Measurements from ENCODE around the gene RPGR. TPM values are rescaled to one million over a fixed set of nuclear protein-coding genes. Genes with fewer than 3 reads are reported as not detected.

RPGR gene, protein sequence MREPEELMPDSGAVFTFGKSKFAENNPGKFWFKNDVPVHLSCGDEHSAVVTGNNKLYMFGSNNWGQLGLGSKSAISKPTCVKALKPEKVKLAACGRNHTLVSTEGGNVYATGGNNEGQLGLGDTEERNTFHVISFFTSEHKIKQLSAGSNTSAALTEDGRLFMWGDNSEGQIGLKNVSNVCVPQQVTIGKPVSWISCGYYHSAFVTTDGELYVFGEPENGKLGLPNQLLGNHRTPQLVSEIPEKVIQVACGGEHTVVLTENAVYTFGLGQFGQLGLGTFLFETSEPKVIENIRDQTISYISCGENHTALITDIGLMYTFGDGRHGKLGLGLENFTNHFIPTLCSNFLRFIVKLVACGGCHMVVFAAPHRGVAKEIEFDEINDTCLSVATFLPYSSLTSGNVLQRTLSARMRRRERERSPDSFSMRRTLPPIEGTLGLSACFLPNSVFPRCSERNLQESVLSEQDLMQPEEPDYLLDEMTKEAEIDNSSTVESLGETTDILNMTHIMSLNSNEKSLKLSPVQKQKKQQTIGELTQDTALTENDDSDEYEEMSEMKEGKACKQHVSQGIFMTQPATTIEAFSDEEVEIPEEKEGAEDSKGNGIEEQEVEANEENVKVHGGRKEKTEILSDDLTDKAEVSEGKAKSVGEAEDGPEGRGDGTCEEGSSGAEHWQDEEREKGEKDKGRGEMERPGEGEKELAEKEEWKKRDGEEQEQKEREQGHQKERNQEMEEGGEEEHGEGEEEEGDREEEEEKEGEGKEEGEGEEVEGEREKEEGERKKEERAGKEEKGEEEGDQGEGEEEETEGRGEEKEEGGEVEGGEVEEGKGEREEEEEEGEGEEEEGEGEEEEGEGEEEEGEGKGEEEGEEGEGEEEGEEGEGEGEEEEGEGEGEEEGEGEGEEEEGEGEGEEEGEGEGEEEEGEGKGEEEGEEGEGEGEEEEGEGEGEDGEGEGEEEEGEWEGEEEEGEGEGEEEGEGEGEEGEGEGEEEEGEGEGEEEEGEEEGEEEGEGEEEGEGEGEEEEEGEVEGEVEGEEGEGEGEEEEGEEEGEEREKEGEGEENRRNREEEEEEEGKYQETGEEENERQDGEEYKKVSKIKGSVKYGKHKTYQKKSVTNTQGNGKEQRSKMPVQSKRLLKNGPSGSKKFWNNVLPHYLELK
- total RNA-seq: 10 to 100 TPM in 1 of 2 donors, 1 to 10 TPM in 1; 7.8 to 14.1 TPM
- long read RNA-seq, partial matches to known transcripts: 1 of 5 reads
- long read RNA-seq, other reads (novel, unspliced or antisense): 2 of 5 reads

DNA sequence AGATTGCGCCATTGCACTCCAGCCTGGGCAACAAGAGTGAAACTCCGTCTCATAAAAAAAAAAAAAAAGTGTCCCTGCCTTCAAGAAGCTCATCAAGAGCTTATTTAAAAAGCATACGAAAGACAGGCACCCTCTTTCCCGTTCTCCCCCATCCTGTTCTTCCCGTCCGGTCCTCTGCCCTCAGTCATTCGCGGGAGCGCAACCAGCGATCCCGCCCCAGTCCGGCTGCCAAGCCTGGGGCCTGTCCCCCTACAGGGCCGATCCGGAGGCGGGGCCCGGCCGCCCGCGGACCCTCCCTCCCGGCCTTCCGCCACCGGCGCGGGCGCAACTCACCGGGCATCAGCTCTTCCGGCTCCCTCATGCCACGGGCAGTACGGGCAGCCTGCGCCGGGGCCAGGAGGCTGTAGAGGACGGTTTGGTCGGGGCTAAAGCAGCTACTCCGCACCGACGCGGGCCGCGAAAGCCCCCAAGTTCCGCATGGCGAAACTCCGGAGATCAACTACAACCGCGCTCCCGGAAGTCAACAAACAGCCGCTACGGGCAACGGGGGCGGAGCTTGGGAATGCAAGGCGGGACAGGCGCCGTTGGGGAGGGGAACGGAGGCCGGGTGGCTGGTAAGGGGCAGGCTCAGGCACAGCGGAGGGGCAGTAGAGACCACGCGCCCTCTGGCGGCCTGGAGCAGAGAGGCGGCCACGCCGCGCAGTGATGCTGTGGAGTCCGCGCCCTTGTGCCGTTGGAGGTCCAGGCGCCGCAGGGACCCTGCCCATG lies at the start of gene RPGR:
RPGR (minus strand) TSS at position 503 of the 768 bp plus-strand sequence; CDS start at position 361, 142 bp downstream.
- DNase-seq (peak; percentile 94), ATAC-seq (peak; percentile 95)
- intact Hi-C loops (cut with DNase I, micrococcal nuclease): no loop called here

DNA sequence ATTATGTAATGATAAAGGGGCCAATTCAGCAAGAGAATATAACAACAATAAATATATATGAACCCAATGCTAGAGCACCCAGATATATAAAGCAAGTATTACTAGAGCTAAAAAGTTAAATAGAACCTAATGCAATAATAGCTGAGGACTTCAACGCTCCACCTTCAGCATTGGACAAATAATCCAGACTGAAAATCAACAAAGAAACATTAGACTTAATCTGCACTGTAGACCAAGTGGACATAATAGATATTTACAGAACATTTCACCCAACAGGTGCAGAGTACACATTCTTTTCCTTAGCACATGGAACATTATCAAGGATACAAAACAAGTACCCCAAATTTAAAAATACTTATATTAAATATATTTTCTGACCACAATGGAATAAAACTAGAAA lies 49.4 kb upstream of the RPGR start:
- DNase-seq: no peak
- no peak for ATAC-seq
- intact Hi-C loops (cut with DNase I, micrococcal nuclease): no loop called here

DNA sequence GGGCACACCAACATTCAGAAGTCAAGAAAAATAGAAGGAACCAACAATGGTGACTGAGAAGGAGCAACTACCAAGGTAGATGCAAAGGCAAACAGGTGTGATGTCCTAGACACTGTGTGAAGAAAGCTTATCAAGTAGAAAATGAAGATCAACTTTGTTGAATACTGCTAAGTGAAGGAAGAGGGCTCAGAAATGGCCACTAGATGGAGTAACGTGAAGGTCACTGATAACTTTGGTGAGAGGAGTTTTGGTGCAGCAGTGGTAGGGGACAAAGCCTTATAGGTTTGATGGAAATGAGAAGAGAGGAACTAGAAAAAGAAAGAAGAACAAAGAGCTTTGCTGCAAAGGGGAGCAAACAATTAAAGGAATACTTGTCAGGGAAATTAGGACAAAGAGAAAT lies 48.6 kb upstream of the RPGR start:
- DNase-seq (no peak), ATAC-seq (peak; percentile 52)
- intact Hi-C loops (cut with DNase I, micrococcal nuclease): no loop called here

DNA sequence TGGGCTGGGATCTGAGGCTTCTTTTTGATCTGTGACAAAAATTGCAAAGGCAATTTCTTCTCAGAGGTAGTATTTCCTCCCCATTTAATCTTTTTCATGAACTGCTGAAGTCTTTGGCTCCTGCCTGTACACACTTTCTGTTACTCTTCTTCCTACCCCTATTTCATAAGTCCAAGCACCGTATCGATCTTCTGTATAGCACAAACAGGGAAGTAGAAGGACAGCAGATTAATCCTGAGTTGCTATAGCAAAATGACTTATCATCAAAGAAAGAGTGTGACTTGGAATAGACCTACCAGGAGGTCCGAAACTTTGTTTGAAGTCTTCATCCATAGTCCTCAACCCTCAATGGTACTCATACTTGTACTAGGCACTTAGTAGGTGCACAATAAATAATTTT lies 47.1 kb upstream of the RPGR start:
- ATAC-seq (no peak), DNase-seq (no peak)

DNA sequence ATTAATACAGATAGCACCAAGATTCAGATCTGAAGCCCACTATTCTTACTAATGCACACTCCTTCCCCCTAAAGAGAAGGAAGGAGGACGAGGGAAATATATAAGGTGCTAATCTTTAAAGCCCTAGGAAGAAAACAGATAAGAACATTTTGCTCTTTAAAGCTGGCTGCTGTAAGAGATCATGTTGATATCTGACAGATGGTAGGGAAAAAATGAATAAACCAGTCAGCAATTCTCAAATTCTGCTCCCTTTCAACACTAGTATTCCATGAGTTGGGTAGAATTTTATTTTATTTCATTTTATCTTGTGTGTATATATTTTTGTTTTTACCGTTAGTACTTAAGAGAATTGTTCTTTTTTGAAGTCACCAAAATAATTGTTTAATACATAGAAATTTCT lies 44.3 kb upstream of the RPGR start:
- intact Hi-C loops (cut with DNase I, micrococcal nuclease): no loop called here
- DNase-seq: no peak
- ATAC-seq: no peak

More for the DNA sequence above, 47.1 kb upstream of the RPGR start:
- intact Hi-C loops (cut with DNase I, micrococcal nuclease): no loop called here

DNA sequence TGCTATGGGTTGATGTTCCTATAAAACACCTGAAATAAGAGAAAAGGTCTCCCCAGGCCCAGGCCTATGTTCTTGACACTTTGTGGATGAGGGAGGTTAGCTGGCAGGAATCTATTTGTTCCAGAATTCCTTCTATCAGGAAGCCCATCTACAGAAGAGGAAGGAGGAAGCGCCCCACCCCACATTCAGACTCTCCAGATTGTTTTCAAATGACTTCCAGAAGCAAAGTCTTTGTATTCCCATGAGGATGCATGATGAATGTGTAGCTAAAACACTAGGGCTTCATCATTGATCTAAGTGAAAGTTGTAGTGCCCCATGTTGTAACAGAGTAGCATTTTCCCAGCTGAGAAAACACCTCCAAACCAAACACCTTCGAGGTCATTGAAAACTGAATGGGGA lies 41.5 kb upstream of the RPGR start:
- no peak for DNase-seq
- ATAC-seq: no peak
- intact Hi-C loops (cut with DNase I, micrococcal nuclease): no loop called here

DNA sequence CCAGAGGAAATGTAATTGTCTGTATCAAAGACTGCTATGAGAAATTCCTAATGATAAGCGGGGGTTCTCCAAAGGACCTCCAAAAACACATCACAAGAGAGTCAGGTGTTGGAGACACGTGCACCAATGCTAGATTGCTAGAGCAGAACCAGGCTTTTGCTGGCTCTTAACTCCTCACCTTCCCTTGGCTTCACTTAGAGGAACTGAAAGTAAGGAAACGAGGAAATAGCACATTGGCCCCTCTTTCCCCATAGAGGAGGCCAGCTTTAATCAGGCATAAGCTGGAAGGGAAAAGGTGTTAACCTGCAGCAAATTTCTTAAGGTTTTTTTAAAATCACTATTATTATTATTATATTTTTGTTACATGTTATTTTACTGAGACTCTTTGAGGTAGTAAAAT lies 38.6 kb upstream of the RPGR start:
- intact Hi-C loops (cut with DNase I, micrococcal nuclease): no loop called here
- ATAC-seq (no peak), DNase-seq (no peak)

DNA sequence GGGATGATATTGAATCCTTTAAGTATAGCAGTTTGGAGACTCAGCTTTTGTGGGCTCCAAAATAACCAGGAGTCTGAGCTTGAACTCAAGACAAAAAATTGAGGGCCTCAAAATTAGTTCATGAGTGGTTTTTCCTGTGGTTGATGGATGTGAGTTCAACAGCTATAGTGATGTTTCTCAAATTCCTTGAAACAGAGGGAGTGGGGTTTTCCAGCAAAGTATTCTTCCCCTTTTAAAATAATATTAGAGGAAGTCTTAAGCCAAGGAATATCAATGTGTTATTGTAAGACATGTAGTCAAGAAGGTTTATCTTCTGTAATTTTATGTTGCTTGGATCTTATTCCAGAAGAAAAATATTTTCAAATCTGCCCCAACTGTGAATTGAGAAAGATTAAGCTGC lies 35.7 kb upstream of the RPGR start:
- DNase-seq (no peak), ATAC-seq (no peak)
- intact Hi-C loops (cut with DNase I, micrococcal nuclease): no loop called here

DNA sequence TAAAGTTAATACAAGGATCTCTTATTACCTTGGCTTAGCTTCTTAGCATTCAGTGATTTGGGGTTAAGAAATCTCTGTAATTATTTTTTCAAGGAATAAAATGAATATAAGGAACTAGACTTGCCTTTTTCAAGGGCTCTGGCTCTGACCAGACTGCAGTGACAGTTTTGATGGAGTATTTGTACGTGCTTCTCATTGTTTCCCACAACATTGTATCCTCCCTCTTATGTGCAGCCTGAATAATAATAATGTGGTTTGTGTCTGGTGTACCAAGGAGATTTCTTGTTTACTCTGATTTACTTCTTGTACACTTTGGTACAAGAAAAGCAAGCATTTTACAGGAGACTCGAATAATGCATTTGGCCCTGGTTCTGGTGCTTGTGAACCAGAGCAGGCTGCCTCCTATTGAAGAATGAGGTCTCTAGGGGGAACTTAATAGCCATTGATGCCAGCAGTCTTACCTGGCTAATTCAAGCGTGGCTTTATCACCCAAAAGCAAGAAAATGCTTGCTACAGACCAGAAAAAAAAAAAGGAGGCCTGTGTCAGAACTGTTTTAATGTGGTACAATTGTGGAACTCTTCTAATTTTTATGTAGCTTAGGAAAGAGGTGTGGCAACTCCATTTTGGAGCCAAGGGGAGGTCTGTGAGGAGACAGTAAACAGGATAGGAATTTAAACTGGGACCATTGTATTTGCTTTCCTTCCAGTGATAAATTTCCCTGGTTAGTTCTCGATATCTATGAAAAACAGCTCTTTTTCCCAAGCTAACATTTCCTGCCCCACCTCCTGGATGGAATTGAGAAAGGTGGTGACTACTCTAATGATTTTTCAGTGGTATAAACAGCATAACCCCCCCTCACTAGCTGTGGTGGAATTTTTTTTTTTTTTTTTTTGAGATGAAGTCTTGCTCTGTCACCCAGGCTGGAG lies 30.7 kb upstream of the RPGR start:
- intact Hi-C loops (cut with DNase I, micrococcal nuclease): no loop called here
- ATAC-seq (no peak), DNase-seq (no peak)

DNA sequence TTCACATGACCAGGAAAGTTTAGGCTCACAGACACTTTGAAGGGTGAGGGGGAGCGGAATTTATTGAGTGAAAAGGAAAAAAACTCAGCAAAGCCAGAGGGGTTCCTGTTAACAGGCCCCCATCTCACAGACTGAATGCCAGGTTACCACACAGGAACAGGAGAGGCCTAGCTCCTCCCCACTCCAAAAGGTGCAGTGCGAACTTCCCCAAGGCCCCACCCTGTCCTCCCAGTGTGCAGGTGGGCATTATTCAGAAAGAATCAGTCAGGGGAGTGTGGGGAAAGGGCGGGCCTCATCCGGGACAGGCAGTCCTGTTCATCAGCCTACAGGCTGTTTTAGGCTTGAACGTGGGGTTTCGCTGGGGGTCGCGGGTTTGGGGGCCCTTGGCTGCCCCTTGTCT lies 29.1 kb upstream of the RPGR start:
- ATAC-seq (no peak), DNase-seq (no peak)
- intact Hi-C loops (cut with DNase I, micrococcal nuclease): no loop called here

DNA sequence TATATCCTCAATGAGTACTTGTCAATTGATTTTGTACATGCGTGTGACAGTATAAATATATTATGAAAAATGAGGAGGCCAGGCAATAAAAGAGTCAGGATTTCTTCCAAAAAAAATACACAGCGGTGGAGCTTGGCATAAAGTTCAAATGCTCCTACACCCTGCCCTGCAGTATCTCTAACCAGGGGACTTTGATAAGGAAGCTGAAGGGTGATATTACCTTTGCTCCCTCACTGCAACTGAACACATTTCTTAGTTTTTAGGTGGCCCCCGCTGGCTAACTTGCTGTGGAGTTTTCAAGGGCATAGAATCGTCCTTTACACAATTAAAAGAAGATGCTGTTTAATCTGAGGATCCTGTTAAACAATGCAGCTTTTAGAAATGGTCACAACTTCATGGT lies 25.1 kb upstream of the RPGR start, which contains the start of gene OTC:
OTC (plus strand) TSS at position 243 of the 400 bp plus-strand sequence; CDS start at position 336, 93 bp downstream.
- ATAC-seq (peak; percentile 89), DNase-seq (no peak)
- intact Hi-C loops (cut with DNase I, micrococcal nuclease): no loop called here

DNA sequence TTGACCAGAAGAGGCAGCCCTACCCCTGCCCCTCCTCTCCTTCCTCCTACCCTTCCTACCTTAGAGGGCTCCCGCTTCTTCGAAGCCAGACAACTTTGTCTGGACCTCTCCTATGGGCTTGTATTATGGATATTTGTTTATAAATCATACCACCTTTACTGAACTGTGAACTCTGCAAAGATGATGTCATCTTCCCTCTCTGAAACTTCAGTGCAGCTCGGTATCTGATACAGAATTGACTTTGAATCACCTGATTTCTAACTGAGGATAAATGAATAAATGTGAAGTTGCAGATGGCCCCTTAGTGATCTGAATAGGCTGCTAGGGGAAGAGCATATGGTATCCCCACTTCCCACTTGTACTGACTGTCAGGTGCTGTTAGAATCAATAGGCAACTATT lies 24.0 kb upstream of the RPGR start:
- DNase-seq: no peak
- intact Hi-C loops (cut with DNase I, micrococcal nuclease): no loop called here
- peak; percentile 33 for ATAC-seq

DNA sequence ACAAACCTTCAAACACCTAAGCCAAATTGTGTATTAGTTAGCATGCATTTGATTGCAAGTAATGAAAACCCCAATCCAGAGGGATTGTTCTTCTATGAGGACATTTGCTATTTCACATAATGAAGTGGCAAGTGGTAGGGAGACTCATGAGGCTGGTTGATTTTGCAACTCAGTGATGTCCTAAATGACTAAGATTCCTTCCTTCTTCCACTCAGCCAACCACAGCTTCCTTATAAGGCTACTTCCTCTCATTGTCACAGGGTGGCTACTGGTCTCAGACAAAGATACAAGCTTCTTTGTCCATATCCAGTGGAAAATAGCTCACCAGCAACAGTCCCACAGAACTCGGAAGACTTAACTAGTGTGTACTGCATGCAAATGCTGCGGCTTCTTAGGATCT lies 19.8 kb upstream of the RPGR start:
- intact Hi-C loops (cut with DNase I, micrococcal nuclease): no loop called here
- DNase-seq (no peak), ATAC-seq (peak; percentile 32)

DNA sequence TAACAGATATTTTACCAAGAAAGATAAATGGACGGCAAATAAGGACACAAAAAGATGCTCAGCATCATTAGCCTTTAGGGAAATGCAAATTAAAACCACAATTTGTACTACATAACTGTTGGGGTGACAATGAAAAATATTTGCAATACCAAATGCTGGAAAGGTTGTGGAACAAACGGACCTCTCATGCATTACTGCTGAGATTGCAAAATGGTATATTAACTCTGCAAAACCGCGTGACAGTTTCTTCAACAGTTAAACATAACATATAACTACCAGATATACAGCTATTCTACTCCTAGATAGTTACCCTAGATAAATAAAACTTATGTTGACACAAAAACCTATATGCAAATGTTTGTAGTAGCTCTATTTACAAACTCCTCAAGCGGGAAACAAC lies 18.8 kb upstream of the RPGR start:
- ATAC-seq (no peak), DNase-seq (no peak)

DNA sequence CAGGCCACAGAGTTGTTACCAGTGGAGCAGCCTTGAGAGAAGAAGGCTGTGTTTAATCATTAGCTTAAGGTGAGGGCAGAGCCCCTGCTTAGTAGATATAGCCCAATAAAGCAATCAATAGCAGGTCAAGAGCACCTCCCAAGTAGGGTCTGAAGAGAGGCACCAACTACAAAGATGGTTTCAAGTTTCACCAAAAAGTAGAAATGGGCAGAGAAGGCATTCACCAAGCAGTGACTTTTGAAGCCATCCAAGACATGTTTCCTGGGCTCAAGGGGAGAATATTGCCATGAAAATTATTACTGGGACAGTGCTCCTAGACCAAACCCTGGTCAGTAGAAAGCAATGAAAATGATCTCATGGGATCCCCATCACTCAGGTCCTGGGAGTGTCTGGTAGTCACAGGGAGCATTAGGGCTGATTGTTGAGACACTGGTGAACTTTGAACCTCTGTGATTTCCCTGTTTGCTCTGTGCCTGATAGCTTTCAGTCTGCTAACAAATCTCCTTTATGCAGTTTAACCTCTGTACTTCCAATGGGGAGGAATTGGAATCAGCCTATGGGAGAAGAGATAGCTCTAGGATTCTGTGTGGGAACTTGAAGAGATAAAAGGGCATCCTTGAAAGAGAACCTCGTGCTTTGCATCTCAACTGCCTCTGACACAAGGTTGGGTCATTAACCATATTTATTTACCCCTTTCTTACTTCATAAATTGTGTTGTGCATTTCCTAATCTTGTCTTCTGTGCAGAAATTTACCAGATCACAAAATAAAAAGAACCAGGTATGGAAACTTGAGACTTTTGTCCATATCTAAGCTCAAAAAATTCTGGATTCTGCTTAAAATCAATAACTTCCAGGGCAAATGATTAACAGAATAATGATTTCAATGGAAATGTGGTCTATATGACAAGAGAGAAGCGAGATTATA lies 15.8 kb upstream of the RPGR start:
- intact Hi-C loops (cut with DNase I, micrococcal nuclease): no loop called here
- peak; percentile 96 for ATAC-seq
- DNase-seq: peak in 1 of 2 donors; percentile 52

More for the DNA sequence above, 18.8 kb upstream of the RPGR start:
- intact Hi-C loops (cut with DNase I, micrococcal nuclease): no loop called here

DNA sequence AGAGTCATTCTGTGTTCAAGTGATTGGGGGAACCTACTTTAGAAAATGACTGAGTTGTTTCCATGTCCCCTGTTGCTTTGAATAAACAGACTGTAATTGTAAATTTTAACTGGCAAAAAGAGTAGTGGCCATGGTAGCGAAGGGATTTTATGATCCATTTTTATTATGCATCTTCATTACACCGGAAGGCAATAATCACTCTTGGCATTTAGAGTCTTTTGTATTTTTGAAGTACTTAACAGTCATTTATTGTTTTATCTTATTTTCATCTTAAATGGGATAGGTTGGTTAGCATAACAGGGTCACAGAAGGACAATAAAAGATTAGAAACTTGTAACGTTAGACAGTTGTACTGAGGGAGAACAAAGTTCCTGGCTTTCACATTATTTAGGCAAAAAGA lies 14.1 kb upstream of the RPGR start:
- ATAC-seq (no peak), DNase-seq (no peak)
- intact Hi-C loops (cut with DNase I, micrococcal nuclease): no loop called here
